ENCODE data around the gene MAN2A2.

The MAN2A2 gene

GRCh38 chr15:90902840-90903732 lies at the start of gene MAN2A2:
Gene MAN2A2 (plus strand): TSS chr15:90903302. CDS start chr15:90904208, 906 bp downstream.
- peak; percentile 76 to 77 for DNase-seq

GRCh38 chr15:90855139-90855538 lies 48.0 kb upstream of the MAN2A2 start:
- no peak for DNase-seq

- no peak for DNase-seq
These were observed 45.8 kb upstream of the MAN2A2 start for GRCh38 chr15:90857337-90857736.

DNA sequence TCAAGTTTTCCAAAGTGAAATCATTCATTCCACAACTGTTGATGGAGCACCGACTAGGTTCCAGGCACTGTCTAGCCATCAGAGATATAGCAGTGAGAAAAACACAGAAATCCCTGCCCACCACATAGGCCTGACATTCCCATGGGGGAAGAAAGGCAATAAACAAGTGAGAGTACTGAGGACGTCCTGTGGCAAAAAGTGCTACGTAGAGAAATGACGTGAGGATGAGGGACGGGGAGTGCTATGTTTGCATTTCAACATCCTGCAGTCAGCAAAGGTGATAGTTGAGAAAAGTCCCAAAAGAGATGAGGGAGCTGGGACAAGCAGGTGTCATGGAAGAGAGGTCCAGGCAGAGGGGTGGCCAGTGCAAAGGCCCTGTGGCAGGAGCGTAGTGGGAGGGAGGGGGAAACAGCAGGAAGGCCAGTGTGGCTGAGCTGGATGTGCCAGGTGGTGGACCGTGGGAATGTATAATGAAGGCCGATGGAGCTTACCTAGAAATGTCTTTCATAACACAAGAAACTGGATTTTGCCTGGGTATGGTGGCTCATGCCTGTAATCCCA lies 45.1 kb upstream of the MAN2A2 start:
- DNase-seq, result no peak

DNA sequence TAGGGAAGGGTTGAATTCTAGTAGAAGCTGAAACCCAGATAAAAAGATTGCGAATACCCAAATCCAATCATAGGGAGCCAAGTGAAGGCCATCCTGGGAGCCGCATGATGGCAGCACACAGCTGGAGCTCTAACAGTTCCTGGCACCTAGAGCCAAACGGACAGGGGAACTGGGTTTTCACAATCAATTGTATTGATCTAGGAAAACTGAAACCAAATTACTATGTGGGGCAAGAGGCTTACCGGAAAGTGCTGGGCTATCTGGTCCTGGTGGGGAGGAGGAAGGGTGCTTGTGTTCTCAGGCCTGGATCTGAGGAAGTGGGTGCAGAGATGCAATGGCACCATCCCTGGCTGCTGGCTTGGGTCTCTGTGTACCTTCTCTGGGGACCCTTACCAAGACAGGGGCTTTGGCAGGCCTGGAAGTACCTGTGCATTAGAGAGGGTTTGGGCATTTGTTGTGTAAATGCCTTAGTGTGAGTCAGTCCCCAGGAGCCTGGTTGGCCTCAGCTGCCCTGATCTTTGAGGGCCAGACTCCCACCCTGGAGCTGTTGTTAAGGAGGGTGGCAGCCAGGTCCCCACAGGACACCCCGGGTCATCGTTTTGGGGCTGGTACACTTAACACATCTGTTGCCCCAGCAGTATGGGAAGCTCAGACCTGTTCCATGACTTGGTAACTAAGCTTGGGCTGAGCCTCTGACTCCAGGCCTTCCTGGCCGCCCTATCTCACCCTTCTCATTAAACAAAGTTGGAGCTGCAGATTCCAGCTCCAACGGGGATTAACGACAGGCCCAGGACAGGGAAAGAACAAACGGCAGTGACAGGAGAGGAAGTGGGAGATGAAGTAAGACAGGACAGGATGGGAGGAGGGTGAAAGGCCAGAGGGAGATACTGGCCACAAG lies 43.6 kb upstream of the MAN2A2 start:
- no peak for DNase-seq

- DNase-seq, result no peak
These were observed 42.7 kb upstream of the MAN2A2 start for GRCh38 chr15:90860450-90860849.

DNA sequence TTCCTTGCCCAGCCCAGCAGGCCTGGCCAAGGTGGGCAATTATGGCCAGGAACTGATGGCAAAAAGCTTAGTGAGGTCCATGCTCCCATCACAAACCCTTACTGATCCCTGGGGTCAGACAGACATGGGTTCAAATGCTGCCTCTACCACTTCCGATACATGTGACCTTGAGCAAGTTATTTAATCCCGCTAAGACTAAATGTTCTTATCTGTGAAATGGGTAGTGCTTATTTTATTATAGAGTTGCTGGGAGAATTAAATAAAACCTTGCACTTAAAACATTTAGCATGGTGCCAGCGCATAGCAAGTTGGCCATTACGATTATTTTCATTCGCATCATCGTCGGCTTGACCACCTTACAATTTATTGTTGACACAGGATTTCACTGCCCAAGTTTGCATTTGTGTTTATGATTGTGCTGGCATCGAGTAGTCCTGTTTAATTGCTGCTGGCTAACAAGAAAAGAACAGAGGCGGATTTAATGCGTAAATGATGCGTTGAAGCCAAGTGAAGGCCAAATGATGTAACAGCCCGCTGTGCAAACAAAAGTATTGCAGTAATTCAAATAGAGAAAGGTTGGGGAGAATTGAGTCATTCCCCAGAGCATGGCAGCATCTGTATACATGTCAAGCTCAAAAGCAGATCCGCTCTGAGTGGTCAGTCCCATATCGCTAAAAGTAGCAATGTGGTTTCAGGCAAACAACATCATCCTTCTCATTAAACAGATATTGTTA lies 42.0 kb upstream of the MAN2A2 start:
- no peak for DNase-seq

DNA sequence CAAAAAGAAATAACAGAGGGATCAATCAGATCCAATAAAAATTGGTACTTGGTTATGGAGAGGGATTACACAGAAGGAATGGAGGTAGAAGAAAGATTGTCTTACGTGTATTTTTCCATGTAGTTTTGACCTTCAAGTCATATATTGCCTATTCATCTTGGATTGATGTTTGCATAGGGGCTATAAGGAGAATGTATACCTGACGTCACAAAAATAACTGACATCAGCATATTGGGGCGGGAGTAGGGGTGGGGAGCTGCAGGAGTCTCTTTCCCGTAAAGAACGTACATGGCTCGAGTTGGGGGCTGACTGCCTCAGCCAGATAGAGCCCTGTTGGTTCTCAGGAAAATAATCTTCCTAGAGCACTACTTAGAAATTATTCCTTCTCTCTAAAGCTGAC lies 40.6 kb upstream of the MAN2A2 start:
- no peak for DNase-seq

- DNase-seq, result no peak
These were observed 39.9 kb upstream of the MAN2A2 start for GRCh38 chr15:90862964-90863778.

DNA sequence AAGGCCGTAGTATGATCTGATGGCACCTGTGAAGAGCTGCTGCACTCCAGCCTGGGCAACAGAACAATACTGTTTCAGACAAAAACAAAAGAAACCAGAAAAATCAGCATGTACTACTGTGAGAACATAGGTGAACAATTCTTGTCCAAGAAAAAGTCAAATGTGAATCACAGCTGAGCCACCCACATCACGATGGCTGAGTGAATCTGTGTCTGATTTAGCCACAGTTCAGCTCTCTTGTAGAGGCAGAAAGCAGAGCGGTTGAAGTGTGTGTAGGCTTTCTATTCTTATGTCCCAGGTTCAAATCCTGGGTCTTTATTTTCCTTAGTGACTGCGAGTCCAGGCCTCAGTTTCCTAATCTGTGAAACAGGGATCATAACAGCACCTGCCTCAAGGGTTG lies 39.1 kb upstream of the MAN2A2 start:
- DNase-seq, result no peak

DNA sequence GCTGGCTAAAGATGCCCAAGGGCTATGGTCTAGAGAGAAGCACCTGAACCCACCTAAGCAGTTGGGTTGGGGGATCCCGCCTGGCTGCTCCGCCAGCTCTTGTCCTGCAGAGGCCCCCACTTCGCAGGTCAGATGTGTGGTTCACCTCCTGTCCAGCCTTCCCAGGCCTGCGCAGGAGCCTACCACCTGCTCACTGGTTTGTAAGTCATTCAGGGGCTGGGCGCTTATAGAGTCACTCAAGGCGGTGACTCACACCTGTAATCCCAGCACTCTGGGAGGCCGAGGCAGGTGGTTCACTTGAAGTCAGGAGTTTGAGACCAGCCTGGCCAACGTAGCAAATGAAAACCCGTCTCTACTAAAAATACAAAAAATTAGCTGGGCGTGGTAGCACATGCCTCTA lies 38.6 kb upstream of the MAN2A2 start:
- no peak for DNase-seq

GRCh38 chr15:90865702-90866101 lies 37.4 kb upstream of the MAN2A2 start:
- no peak for DNase-seq

DNA sequence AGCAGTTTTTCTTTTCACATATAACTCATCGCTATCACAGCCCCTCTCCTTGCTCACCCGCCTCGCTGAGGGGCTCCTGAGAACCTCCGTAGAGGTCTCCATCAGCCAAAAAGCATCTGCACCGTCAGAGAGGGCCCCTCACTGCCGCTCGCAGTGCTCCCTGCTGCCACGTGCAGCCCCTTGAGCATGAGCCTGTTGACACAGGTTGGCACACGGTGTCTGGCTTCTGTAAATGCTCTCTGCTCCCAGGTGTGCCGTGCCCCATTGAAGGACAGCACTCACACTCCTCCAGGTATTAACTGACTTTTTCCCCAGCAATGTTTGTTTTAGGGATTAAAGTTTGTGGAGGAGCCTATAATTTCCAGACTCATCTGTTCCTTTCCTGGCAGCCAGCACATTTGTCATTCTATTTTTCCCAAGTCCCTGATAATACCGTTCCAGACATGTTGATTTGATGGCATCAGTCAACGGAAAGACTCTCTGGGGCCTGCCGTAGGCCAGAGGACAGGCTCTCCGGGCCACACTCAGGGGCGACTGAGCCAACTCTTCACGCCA lies 36.9 kb upstream of the MAN2A2 start:
- DNase-seq, result no peak

DNA sequence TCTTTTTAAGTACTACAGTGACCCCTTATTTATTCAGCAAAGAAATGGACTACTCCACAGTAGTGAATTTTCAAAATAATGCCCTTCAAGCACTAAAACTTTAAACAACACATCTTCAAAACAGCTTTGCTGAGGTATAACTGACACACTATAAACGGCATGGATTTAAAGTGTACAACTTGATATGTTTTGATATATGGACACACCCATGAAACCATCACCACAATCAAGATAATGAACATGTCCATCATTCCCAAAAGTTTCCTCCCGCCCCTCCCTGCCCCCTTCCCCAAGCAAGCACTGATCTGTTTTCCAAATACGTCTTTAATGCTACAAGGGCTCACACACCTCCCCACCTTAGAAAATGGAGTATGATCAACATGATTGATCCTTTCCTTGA lies 36.3 kb upstream of the MAN2A2 start:
- DNase-seq, result no peak

DNA sequence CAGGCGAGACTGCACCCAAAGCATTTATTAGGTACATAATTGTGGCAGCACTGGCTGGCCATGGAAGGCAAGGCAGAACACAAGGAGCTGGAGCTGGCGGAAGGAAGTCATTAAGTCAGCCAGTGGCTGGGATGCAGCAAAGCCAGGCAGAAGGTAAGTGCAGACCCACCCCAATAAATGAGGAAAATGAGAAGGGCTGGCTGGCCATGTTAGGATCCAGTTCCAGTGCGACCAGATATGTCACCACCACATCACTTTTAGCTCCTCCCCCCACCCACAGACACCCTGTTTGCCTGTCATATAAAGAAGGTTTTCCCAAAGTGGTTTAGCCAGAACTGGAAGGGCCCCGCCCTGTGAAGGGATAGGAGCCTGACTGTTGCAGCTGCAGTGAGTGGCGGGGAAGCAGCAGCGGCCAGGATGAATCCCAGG lies 34.8 kb upstream of the MAN2A2 start, which contains the start of gene FURIN:
Gene FURIN (plus strand): TSS at position 328 of the 429 bp plus-strand sequence. CDS start 7,153 bp downstream, outside the sequence.
- no peak for DNase-seq

- no peak for DNase-seq
These were observed 34.0 kb upstream of the MAN2A2 start for GRCh38 chr15:90869140-90869541.

DNA sequence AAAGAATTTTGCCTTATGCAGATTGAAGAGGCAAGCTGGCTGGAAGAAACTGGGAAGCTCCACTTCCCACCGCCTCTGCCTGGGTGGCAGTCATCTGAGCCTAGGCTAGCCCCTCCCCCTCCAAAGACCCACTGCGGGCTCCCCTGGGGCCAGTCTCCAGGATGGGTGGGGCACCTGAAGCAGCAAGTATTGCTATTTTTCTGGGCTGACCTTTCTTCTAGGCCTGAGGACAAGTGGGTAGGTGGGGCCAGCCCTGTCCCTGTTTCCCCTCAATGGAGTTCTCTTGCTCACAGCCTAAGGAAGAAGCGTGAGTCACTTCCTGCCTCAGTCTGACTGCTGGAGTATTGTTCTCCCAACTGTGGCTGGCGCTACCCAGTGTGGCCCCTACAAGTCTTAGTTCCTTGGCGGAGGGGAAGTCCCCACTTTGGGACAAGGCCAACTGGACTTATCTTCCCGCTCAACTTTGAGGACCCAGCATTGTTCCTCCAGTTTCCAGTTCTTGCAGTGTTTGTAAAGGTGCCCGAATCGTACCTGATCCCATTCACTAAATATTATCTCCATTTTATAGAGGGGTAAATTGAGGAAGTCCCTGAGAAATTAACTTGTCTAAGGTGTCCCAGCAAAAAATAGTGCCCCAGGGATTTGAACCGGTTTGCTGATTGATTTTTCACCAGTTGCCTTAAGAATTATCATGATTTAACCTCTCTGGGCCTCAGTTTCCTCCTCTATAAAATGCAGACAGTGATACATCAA lies 33.3 kb upstream of the MAN2A2 start:
- peak; percentile 31 to 39 for DNase-seq

DNA sequence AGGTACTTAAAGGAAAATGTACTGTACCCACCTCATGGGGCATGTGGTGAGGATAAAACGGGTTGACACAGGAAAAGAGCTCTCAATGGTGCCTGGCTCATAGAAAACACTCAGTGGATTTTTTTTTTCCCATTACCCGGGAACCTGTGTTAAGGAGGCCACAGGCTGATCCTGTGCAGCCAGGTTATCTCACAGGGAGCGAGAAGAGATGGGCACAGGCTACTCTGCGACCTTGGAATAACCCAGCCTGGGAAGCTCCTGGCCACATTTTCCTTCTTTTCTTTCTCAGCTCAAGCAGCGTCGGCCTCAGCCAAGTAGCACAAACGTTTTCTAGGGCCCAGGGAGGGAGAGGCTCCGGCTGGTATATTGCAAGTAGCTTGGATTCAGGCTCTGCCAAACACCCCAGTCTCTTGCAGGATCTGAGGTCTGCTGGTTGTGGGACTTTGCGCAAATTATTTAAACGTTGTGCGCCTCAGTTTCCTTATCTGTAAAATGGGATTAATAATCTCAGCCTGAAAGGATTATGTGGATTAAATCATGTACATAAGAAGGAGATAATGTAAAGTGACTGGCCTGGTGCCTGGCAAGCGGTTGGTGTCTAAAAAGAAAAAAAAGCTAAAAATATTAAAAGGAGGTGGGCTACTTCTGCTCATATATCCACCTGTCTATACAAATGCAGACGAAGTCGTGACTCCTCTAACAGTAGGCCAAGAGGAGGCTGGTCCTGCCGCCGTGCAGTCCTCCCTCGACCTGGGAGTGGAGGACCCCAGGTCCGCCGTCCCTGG lies 32.6 kb upstream of the MAN2A2 start:
- DNase-seq, result no peak

DNA sequence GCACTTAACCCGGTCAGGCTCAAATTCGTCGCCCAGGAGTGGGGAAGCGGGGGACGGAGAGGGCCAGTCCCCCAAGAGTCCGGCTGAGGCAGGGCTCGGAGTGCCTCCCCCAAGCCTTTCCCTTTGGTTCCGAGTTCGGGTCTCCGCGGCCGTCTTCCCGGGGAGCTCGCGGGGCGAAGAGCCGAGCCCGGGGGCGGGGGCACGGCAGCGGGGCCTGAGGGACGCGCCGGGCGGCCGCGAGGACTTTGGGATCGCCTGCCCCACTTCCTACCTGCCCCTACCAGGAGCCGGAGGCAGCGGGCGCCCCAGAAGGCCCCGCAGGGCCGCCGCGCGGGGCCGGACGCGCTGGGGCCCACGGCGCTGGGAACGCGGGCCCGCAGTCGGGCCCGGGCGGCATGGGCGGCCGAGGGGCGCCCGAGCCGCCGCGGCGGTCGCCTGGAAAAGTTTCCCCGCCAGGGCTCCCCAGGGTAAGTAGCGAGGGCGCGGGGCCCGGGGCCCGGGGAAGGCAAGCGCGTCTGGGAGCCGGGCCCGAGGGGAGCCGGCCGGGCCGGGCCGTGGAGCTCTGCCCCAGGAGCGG lies 31.9 kb upstream of the MAN2A2 start:
- DNase-seq, result peak in 1 of 2 experiments; percentile 27

Measured in activated CD4-positive, alpha-beta T cell treated with anti-CD3 and anti-CD28 coated beads, Interleukin-2, amount 50 U/mL, for 4 hours (primary cell).